Hepatocyte (in vitro differentiated cells): ENCODE measurements around the gene UBXN2A. TPM values are rescaled to one million over a fixed set of nuclear protein-coding genes. Genes with fewer than 3 reads are reported as not detected.

Experiments
- DNase-seq: peaks from one replicate; pipeline ENCODE4 v3.0.0-alpha.2; 2016; ENCODE audit warnings: low spot score
- H2AFZ ChIP-seq: fragments of 200-600 bp; sonication (generic); 2 replicates; pipeline ENCODE4 v1.6.0; 2016; ENCODE audit warnings: antibody characterized with exemption, mild to moderate bottlenecking
- H3K27ac ChIP-seq: fragments of 200-600 bp; sonication (generic); 2 replicates; pipeline ENCODE4 v1.5.1; 2016; ENCODE audit warnings: mild to moderate bottlenecking
- H3K27me3 ChIP-seq: fragments of 200-600 bp; sonication (generic); 2 replicates; pipeline ENCODE4 v1.6.1; 2016
- H3K36me3 ChIP-seq: fragments of 200-600 bp; sonication (generic); replicated peaks from 2 replicates; pipeline ENCODE4 v1.5.1; 2016; ENCODE audit warnings: low read depth; ENCODE audit not compliant: insufficient read depth
- H3K4me1 ChIP-seq: fragments of 200-600 bp; sonication (generic); 2 replicates; pipeline ENCODE4 v1.5.1; 2016; ENCODE audit warnings: mild to moderate bottlenecking, moderate library complexity; ENCODE audit not compliant: insufficient read depth
- H3K4me2 ChIP-seq: fragments of 200-600 bp; sonication (generic); 2 replicates; pipeline ENCODE4 v1.6.0; 2016
- H3K4me3 ChIP-seq: fragments of 200-600 bp; sonication (generic); 2 replicates; pipeline ENCODE4 v1.5.1; 2016; ENCODE audit warnings: mild to moderate bottlenecking
- H3K79me2 ChIP-seq: fragments of 200-600 bp; sonication (generic); 2 replicates; pipeline ENCODE4 v1.6.0; 2017; ENCODE audit warnings: mild to moderate bottlenecking
- H3K9me2 ChIP-seq: fragments of 200-600 bp; sonication (generic); replicated peaks from 2 replicates; pipeline ENCODE4 v1.6.0; 2017; ENCODE audit warnings: mild to moderate bottlenecking; ENCODE audit not compliant: insufficient read depth
- H3K9me3 ChIP-seq: fragments of 200-600 bp; sonication (generic); 2 replicates; pipeline ENCODE4 v1.5.1; 2016; ENCODE audit warnings: low read depth, mild to moderate bottlenecking
- H4K20me1 ChIP-seq: fragments of 200-600 bp; sonication (generic); 2 replicates; pipeline ENCODE4 v1.6.0; 2016; ENCODE audit warnings: mild to moderate bottlenecking; ENCODE audit not compliant: insufficient read depth, poor library complexity, severe bottlenecking
- EZH2 ChIP-seq: fragments of 200-600 bp; sonication (generic); IDR thresholded peaks from 2 replicates; pipeline ENCODE4 v1.6.1; 2016; ENCODE audit warnings: antibody characterized with exemption, mild to moderate bottlenecking, borderline replicate concordance
- EZH2phosphoT487 ChIP-seq: fragments of 200-600 bp; sonication (generic); IDR thresholded peaks from one replicate; pipeline ENCODE4 v1.6.1; 2018; ENCODE audit warnings: antibody characterized with exemption, mild to moderate bottlenecking, low read depth, moderate library complexity; ENCODE audit not compliant: unreplicated experiment, severe bottlenecking
- WGBS: methylation state at CpG from one replicate; pipeline ENCODE4 v1.1.6; 2016; ENCODE audit warnings: low lambda C conversion rate; ENCODE audit errors: missing lambda C conversion rate; 5-methylcytosine and 5-hydroxymethylcytosine counted together
- polyA plus RNA-seq: library from polyadenylated mRNA; unstranded; fragments of >200 nt; fragmentation: Nextera tagmentation; extraction: Ambion mirVana; gene quantifications from 2 replicates; pipeline ENCODE4 v1.2.1, GENCODE V29; 2016
- total RNA-seq: library from RNA; depleted of rRNA; stranded (reverse); fragments of >200 nt; gene quantifications from 2 replicates; pipeline ENCODE4 v1.2.3, GENCODE V29; 2014
- TF ChIP-seq, protein P1 (sequence below): fragments of 200-600 bp; sonication (generic); IDR thresholded peaks from 2 replicates; pipeline ENCODE4 v1.5.1; 2016; ENCODE audit warnings: antibody characterized with exemption, mild to moderate bottlenecking; ENCODE audit not compliant: poor library complexity

UBXN2A gene
- total and polyA plus RNA-seq, 2 experiments from 2014 or later, result 15.9 to 16.4 TPM

DNA sequence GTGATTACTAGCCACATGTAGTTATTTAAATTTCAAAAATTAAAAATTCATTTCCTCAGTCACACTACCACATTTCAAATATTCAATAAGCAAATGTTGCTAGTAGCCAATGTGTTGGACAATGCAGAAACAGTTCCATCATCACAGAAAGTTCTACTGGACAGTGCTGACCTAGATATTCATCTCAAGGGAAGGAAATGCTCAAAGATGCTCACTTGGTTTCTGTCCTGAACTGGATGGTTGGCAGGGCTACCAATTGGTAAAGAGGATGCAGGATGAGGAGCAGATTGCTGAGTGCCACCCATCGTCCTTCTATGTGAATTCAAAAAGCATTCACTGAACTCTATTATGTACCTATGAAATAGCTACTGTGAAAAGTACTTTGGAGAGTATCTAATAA is 6.0 kb upstream of the UBXN2A start:
- 78% methylated on average over 1 of the region's 1 CpG for WGBS

DNA sequence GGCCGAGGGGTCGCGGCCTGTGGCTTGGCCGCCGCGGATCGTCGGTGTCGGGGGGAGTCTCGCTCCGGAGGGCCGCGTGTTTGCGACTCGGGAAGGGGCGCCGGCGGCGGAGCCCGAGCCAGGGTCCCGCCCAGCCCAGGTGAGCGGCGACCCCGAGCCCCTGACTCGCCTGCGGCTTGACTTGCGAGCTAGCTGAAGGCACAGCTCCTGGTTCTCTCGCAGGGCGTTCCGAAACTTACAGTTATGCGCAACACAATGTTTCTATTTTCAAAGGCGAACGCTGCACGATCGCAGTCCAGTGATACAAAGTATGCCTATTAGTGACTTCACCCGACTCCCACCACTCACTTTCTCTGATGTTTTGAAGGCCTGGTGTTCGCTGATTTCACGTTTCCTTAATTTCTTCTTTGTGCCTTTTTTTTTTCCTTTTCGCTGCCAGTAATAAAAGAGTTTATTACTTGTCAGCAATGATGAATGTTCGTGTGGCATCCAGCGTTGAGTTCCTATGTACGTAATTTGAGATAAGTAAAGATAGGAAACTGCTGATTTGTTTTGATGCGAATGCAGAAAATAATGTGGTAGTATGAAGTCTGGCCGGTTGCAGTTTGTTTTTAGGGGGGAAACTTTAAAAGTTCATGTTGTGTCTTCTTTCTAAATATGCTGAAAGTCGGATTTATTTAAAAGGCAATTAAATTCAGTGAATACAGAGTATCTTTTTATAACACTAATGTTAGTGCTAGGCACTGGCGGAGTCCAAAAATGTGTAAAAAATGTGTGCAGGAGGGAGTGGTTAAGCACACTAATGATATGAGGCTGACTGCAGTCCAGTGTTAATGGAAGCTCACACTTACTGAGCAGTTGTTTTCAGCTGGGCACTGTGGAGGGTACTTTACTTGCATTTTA is 706 bp downstream of the UBXN2A start:
- Histone ChIP-seq H3K4me3 (peak overlapping the region; percentile 56), H3K9me2 (no peaks in the 10 kb centered on the region), H3K27ac (peak overlapping the region; percentile 98), H4K20me1 (peaks cover 6% of the 10 kb centered on the region), H3K79me2 (peaks cover 47% of the 10 kb centered on the region), H2AFZ (peak overlapping the region; percentile 64), H3K36me3 (no peaks in the 10 kb centered on the region), H3K4me2 (peak overlapping the region; percentile 79), H3K4me1 (peaks cover 13% of the 10 kb centered on the region), H3K27me3 (no peaks in the 10 kb centered on the region), H3K9me3 (no peaks in the 10 kb centered on the region)
- TF ChIP-seq EZH2, result no peak
- no peak for TF ChIP-seq EZH2phosphoT487
- TF ChIP-seq, protein P1, sequence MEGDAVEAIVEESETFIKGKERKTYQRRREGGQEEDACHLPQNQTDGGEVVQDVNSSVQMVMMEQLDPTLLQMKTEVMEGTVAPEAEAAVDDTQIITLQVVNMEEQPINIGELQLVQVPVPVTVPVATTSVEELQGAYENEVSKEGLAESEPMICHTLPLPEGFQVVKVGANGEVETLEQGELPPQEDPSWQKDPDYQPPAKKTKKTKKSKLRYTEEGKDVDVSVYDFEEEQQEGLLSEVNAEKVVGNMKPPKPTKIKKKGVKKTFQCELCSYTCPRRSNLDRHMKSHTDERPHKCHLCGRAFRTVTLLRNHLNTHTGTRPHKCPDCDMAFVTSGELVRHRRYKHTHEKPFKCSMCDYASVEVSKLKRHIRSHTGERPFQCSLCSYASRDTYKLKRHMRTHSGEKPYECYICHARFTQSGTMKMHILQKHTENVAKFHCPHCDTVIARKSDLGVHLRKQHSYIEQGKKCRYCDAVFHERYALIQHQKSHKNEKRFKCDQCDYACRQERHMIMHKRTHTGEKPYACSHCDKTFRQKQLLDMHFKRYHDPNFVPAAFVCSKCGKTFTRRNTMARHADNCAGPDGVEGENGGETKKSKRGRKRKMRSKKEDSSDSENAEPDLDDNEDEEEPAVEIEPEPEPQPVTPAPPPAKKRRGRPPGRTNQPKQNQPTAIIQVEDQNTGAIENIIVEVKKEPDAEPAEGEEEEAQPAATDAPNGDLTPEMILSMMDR, result no peak
- 1% methylated on average over 31 of the region's 46 CpGs for whole genome bisulfite sequencing
- peak; percentile 59 for DNase-seq

More for the DNA sequence above, 6.0 kb upstream of the UBXN2A start:
- Histone ChIP-seq H2AFZ (no peak overlapping the region), H3K4me2 (no peak overlapping the region), H3K27me3 (no peaks in the 10 kb centered on the region), H4K20me1 (no peaks in the 10 kb centered on the region), H3K27ac (no peak overlapping the region), H3K79me2 (peaks cover 9% of the 10 kb centered on the region), H3K9me2 (no peaks in the 10 kb centered on the region), H3K4me1 (no peaks in the 10 kb centered on the region), H3K36me3 (no peaks in the 10 kb centered on the region), H3K4me3 (no peak overlapping the region), H3K9me3 (no peaks in the 10 kb centered on the region)
- DNase-seq, result no peak
- TF ChIP-seq, protein P1, result no peak
- no peak for TF ChIP-seq EZH2
- TF ChIP-seq EZH2phosphoT487, result no peak

DNA sequence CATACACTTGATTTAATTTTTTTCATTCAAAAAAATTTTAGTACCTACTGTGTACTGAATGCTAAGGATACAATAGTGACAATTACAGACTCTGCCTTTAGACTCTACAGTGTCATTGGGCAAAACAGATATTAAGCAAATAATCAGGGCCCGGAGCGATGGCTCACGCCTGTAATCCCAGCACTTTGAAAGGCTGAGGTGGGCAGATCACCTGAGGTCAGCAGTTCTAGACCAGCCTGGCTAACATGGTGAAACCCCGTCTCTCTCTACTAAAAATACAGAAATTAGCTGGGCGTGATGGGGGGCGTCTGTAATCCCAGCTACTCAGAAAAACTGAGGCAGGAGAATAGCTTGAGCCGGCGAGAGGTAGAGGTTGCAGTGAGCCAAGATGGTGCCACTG is 1.4 kb downstream of the UBXN2A start:
- WGBS, result 71% methylated on average over 8 of the region's 8 CpGs
- peaks cover 6% of the 10 kb centered on the region for H4K20me1 ChIP-seq

More for the DNA sequence above, 1.4 kb downstream of the UBXN2A start:
- TF ChIP-seq, protein P1, result no peak
- no peak for TF ChIP-seq EZH2phosphoT487
- TF ChIP-seq EZH2, result no peak
- H3K4me2 ChIP-seq, result peak overlapping the region; percentile 79
- no peaks in the 10 kb centered on the region for H3K36me3 ChIP-seq
- H3K9me2 ChIP-seq, result no peaks in the 10 kb centered on the region
- H3K4me3 ChIP-seq, result peak overlapping the region; percentile 56
- H3K9me3 ChIP-seq, result no peaks in the 10 kb centered on the region
- no peaks in the 10 kb centered on the region for H3K27me3 ChIP-seq
- peaks cover 54% of the 10 kb centered on the region for H3K79me2 ChIP-seq
- H2AFZ ChIP-seq, result no peak overlapping the region
- DNase-seq, result no peak
- peaks cover 13% of the 10 kb centered on the region for H3K4me1 ChIP-seq
- H3K27ac ChIP-seq, result peak overlapping the region; percentile 98
